Hepatocyte (in vitro differentiated cells): ENCODE results near the gene ACTA2. TPM values are rescaled to one million over a fixed set of nuclear protein-coding genes. Genes with fewer than 3 reads are reported as not detected.

Experiments used
- DNase-seq: peaks from one replicate; pipeline ENCODE4 v3.0.0-alpha.2; 2016; ENCODE audit warnings: low spot score
- H2AFZ ChIP-seq: fragments of 200-600 bp; sonication (generic); 2 replicates; pipeline ENCODE4 v1.6.0; 2016; ENCODE audit warnings: antibody characterized with exemption, mild to moderate bottlenecking
- H3K27ac ChIP-seq: fragments of 200-600 bp; sonication (generic); 2 replicates; pipeline ENCODE4 v1.5.1; 2016; ENCODE audit warnings: mild to moderate bottlenecking
- H3K27me3 ChIP-seq: fragments of 200-600 bp; sonication (generic); 2 replicates; pipeline ENCODE4 v1.6.1; 2016
- H3K36me3 ChIP-seq: fragments of 200-600 bp; sonication (generic); replicated peaks from 2 replicates; pipeline ENCODE4 v1.5.1; 2016; ENCODE audit warnings: low read depth; ENCODE audit not compliant: insufficient read depth
- H3K4me1 ChIP-seq: fragments of 200-600 bp; sonication (generic); 2 replicates; pipeline ENCODE4 v1.5.1; 2016; ENCODE audit warnings: mild to moderate bottlenecking, moderate library complexity; ENCODE audit not compliant: insufficient read depth
- H3K4me2 ChIP-seq: fragments of 200-600 bp; sonication (generic); 2 replicates; pipeline ENCODE4 v1.6.0; 2016
- H3K4me3 ChIP-seq: fragments of 200-600 bp; sonication (generic); 2 replicates; pipeline ENCODE4 v1.5.1; 2016; ENCODE audit warnings: mild to moderate bottlenecking
- H3K79me2 ChIP-seq: fragments of 200-600 bp; sonication (generic); 2 replicates; pipeline ENCODE4 v1.6.0; 2017; ENCODE audit warnings: mild to moderate bottlenecking
- H3K9me2 ChIP-seq: fragments of 200-600 bp; sonication (generic); replicated peaks from 2 replicates; pipeline ENCODE4 v1.6.0; 2017; ENCODE audit warnings: mild to moderate bottlenecking; ENCODE audit not compliant: insufficient read depth
- H3K9me3 ChIP-seq: fragments of 200-600 bp; sonication (generic); 2 replicates; pipeline ENCODE4 v1.5.1; 2016; ENCODE audit warnings: low read depth, mild to moderate bottlenecking
- H4K20me1 ChIP-seq: fragments of 200-600 bp; sonication (generic); 2 replicates; pipeline ENCODE4 v1.6.0; 2016; ENCODE audit warnings: mild to moderate bottlenecking; ENCODE audit not compliant: insufficient read depth, poor library complexity, severe bottlenecking
- CTCF ChIP-seq: fragments of 200-600 bp; sonication (generic); IDR thresholded peaks from 2 replicates; pipeline ENCODE4 v1.5.1; 2016; ENCODE audit warnings: antibody characterized with exemption, mild to moderate bottlenecking; ENCODE audit not compliant: poor library complexity
- EZH2 ChIP-seq: fragments of 200-600 bp; sonication (generic); IDR thresholded peaks from 2 replicates; pipeline ENCODE4 v1.6.1; 2016; ENCODE audit warnings: antibody characterized with exemption, mild to moderate bottlenecking, borderline replicate concordance
- EZH2phosphoT487 ChIP-seq: fragments of 200-600 bp; sonication (generic); IDR thresholded peaks from one replicate; pipeline ENCODE4 v1.6.1; 2018; ENCODE audit warnings: antibody characterized with exemption, mild to moderate bottlenecking, low read depth, moderate library complexity; ENCODE audit not compliant: unreplicated experiment, severe bottlenecking
- WGBS: methylation state at CpG from one replicate; pipeline ENCODE4 v1.1.6; 2016; ENCODE audit warnings: low lambda C conversion rate; ENCODE audit errors: missing lambda C conversion rate; 5-methylcytosine and 5-hydroxymethylcytosine counted together
- polyA plus RNA-seq: library from polyadenylated mRNA; unstranded; fragments of >200 nt; fragmentation: Nextera tagmentation; extraction: Ambion mirVana; gene quantifications from 2 replicates; pipeline ENCODE4 v1.2.1, GENCODE V29; 2016
- total RNA-seq: library from RNA; depleted of rRNA; stranded (reverse); fragments of >200 nt; gene quantifications from 2 replicates; pipeline ENCODE4 v1.2.3, GENCODE V29; 2014

The ACTA2 gene
- total and polyA plus RNA-seq, 2 experiments from 2014 or later = 207 to 218 TPM

DNA sequence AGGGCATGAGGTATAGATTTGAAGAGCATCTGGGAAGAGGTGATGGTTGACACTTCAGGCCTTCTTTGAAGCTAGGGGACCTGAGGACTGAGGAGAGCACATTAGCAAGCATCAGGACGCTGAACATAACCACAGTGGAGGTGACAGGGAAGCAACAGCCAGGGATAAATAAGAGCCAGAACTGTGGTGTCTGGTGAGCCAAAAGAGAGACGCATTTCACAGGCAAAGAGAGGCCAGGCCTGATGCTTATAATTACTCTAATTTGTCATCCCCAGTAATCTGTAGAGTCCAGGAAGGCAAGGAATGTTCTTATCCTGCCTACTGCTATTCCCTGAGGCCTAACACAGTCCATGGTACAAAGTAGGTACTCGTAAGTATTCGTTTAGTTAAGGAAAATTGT is 27.7 kb upstream of the ACTA2 start:
- H3K4me3 ChIP-seq = no peak overlapping the region
- no peaks in the 10 kb centered on the region for H3K27me3 ChIP-seq
- no peaks in the 10 kb centered on the region for H3K79me2 ChIP-seq
- DNase-seq = no peak
- TF ChIP-seq EZH2phosphoT487 = no peak
- no peak for TF ChIP-seq CTCF
- TF ChIP-seq EZH2 = no peak
- H3K4me2 ChIP-seq = no peak overlapping the region
- H3K9me3 ChIP-seq = no peaks in the 10 kb centered on the region
- no peak overlapping the region for H2AFZ ChIP-seq
- H3K4me1 ChIP-seq = peaks cover 8% of the 10 kb centered on the region
- H4K20me1 ChIP-seq = no peaks in the 10 kb centered on the region
- H3K36me3 ChIP-seq = no peaks in the 10 kb centered on the region
- no peak overlapping the region for H3K27ac ChIP-seq
- WGBS = 55% methylated on average over 4 of the region's 4 CpGs
- no peaks in the 10 kb centered on the region for H3K9me2 ChIP-seq

DNA sequence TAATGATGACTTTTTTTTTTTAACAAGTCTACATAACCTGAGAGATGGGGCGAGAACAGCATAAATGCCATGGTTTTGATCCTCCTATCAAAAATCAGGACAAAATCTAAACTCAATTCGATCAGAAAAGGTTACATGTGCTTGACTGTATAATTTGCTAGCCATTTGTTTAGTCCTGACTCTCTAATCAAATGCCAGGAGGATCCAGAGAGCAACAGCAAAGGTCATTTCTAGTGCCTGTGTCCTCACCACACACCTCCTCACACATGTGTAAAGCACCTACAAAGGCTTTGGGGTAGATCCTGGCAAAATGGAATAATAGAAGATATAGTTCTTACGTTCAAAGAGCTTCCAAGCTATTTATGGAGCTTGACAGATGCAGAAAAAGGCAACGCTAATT is 27.0 kb upstream of the ACTA2 start:
- Histone ChIP-seq H3K4me3 (no peak overlapping the region), H3K4me1 (peaks cover 8% of the 10 kb centered on the region), H3K27ac (no peak overlapping the region), H3K9me3 (no peaks in the 10 kb centered on the region), H3K9me2 (no peaks in the 10 kb centered on the region), H3K79me2 (no peaks in the 10 kb centered on the region), H3K36me3 (no peaks in the 10 kb centered on the region), H2AFZ (no peak overlapping the region), H4K20me1 (no peaks in the 10 kb centered on the region), H3K27me3 (no peaks in the 10 kb centered on the region), H3K4me2 (no peak overlapping the region)
- DNase-seq = no peak
- TF ChIP-seq EZH2 (no peak), CTCF (no peak), EZH2phosphoT487 (no peak)
- WGBS = 84% methylated on average over 4 of the region's 4 CpGs

GRCh38 chr10:88979153-88979562 is 26.6 kb upstream of the ACTA2 start:
- peak; percentile 22 for DNase-seq
- H3K9me2 ChIP-seq = no peaks in the 10 kb centered on the region
- H3K4me2 ChIP-seq = peak overlapping the region; percentile 2
- H3K4me1 ChIP-seq = peaks cover 8% of the 10 kb centered on the region
- WGBS = 34% methylated on average over 5 of the region's 5 CpGs
- no peaks in the 10 kb centered on the region for H3K36me3 ChIP-seq
- H4K20me1 ChIP-seq = no peaks in the 10 kb centered on the region
- no peaks in the 10 kb centered on the region for H3K9me3 ChIP-seq
- H2AFZ ChIP-seq = no peak overlapping the region
- no peak overlapping the region for H3K4me3 ChIP-seq
- no peak for TF ChIP-seq CTCF
- TF ChIP-seq EZH2 = no peak
- no peak for TF ChIP-seq EZH2phosphoT487
- H3K27ac ChIP-seq = no peak overlapping the region
- H3K27me3 ChIP-seq = no peaks in the 10 kb centered on the region
- no peaks in the 10 kb centered on the region for H3K79me2 ChIP-seq

- Histone ChIP-seq H3K9me2 (no peaks in the 10 kb centered on the region), H3K4me2 (no peak overlapping the region), H3K79me2 (no peaks in the 10 kb centered on the region), H4K20me1 (no peaks in the 10 kb centered on the region), H3K4me3 (no peak overlapping the region), H2AFZ (no peak overlapping the region), H3K4me1 (peaks cover 8% of the 10 kb centered on the region), H3K36me3 (no peaks in the 10 kb centered on the region), H3K9me3 (no peaks in the 10 kb centered on the region), H3K27ac (no peak overlapping the region), H3K27me3 (no peaks in the 10 kb centered on the region)
- no peak for DNase-seq
- 98% methylated on average over 2 of the region's 2 CpGs for WGBS
- TF ChIP-seq EZH2phosphoT487 (no peak), EZH2 (no peak), CTCF (no peak)
Measured at GRCh38 chr10:88978463-88978862, 25.9 kb upstream of the ACTA2 start.
